NCI-H1092 treated with DMSO at 0.1 percent for 48 hours (cell line): Measurements from ENCODE around the gene CR1.
"Not testable (repeated sequence)": the region's sequence is repeated elsewhere in the genome, so short reads cannot be mapped to it uniquely, and the experiment has no call there.

ENCODE experiments used
- DNase-seq: peaks from one replicate; lab custom pipeline; 2025; lab: John Stamatoyannopoulos, UW

CR1 gene

GRCh38 chr1:207644852-207645634, 149.1 kb downstream of the CR1 start, which contains the start of gene CR1L:
CR1L (plus strand) TSS chr1:207645133; CDS start chr1:207645234, 101 bp downstream.
- peak; percentile 77 for DNase-seq

GRCh38 chr1:207645635-207646081, 149.7 kb downstream of the CR1 start:
- no peak for DNase-seq

GRCh38 chr1:207646171-207646570, 150.2 kb downstream of the CR1 start:
- DNase-seq = no peak

GRCh38 chr1:207646944-207647579, 151.1 kb downstream of the CR1 start:
- DNase-seq = no peak

- DNase-seq = no peak
Observed at GRCh38 chr1:207647671-207648333, 151.8 kb downstream of the CR1 start.

GRCh38 chr1:207648334-207649209, 152.6 kb downstream of the CR1 start:
- no peak for DNase-seq

GRCh38 chr1:207649210-207649753, 153.3 kb downstream of the CR1 start:
- DNase-seq = no peak

- no peak for DNase-seq
Observed at GRCh38 chr1:207649865-207650580, 154.1 kb downstream of the CR1 start.

- DNase-seq = no peak
Observed at GRCh38 chr1:207651583-207651982, 155.6 kb downstream of the CR1 start.

- no peak for DNase-seq
Observed at GRCh38 chr1:207654320-207654719, 158.4 kb downstream of the CR1 start.

- no peak for DNase-seq
Observed at GRCh38 chr1:207658408-207658807, 162.5 kb downstream of the CR1 start.

- no peak for DNase-seq
Observed at GRCh38 chr1:207658904-207659485, 163.0 kb downstream of the CR1 start.

GRCh38 chr1:207659545-207660153, 163.7 kb downstream of the CR1 start:
- DNase-seq = no peak

GRCh38 chr1:207661420-207661819, 165.5 kb downstream of the CR1 start:
- DNase-seq = not testable (repeated sequence)

GRCh38 chr1:207666342-207666741, 170.4 kb downstream of the CR1 start:
- no peak for DNase-seq

- no peak for DNase-seq
Observed at GRCh38 chr1:207669528-207670009, 173.6 kb downstream of the CR1 start.

- DNase-seq = no peak
Observed at GRCh38 chr1:207670192-207670591, 174.2 kb downstream of the CR1 start.

GRCh38 chr1:207670997-207671396, 175.0 kb downstream of the CR1 start:
- no peak for DNase-seq

GRCh38 chr1:207672522-207673130, 176.7 kb downstream of the CR1 start:
- peak; percentile 56 for DNase-seq
